Measurements from ENCODE around the gene SLC25A25. TPM values are rescaled to one million over a fixed set of nuclear protein-coding genes. Genes with fewer than 3 reads are reported as not detected.

Gene SLC25A25
- total and polyA plus RNA-seq, 9 of the 15 experiments (the other 6 are each of a cell fraction or from before 2014, with no cell fraction given), result 0.07 to 35.9 (median 23.2) TPM

DNA sequence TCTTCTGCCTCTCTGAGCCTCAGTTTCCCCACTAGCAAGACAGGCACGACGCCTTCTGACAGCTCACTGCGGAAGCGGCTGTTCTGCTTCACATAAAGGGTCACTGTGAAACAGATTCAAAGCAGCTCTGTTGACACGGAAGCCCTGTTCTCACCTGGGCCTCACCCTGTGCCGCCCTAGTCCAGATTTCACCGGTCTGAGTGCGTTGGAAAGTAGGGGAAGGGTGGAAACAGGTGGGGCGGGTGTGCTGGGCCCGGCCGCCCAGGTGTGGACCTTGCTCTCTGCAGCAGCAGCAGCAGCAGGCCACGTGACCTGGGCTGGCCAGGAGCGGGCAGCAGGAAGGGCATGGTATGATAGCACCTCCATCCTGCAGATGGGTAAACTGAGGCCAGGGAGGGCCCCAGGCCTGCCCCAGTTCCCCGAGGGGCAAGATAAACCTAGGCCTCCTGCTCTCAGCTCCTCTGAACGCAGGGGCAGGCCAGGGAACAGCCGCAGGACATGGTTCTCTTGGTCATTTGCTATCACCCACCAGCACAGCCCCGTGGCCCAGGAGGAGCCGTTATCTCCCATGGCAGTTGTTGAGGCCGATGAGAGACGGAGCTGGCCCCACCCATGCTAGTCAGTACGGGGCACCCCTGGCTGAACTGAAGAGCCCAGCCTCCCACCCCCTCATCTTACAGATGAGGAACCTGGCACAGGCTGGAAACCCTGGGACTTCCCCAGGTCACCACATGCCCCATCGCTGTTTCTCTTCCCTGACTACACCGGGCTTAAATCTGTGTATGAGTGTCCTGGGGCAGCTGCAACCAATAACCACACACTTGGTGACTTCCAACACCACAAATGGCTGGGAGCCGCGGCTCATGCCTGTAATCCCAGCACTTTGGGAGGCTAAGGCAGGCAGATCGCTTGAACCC is 47.4 kb downstream of the SLC25A25 start (continued):
- TF ChIP-seq PPARD (CRISPR knock-in tag; IDR thresholded peaks at IDR 0.05), result no peak
- TF ChIP-seq KHSRP (IDR thresholded peaks at IDR 0.05), result no peak
- no peak for TF ChIP-seq EZH2 (IDR thresholded peaks at IDR 0.05; ENCODE audit: borderline replicate concordance, low read depth, low read length)
- TF ChIP-seq, protein P1, sequence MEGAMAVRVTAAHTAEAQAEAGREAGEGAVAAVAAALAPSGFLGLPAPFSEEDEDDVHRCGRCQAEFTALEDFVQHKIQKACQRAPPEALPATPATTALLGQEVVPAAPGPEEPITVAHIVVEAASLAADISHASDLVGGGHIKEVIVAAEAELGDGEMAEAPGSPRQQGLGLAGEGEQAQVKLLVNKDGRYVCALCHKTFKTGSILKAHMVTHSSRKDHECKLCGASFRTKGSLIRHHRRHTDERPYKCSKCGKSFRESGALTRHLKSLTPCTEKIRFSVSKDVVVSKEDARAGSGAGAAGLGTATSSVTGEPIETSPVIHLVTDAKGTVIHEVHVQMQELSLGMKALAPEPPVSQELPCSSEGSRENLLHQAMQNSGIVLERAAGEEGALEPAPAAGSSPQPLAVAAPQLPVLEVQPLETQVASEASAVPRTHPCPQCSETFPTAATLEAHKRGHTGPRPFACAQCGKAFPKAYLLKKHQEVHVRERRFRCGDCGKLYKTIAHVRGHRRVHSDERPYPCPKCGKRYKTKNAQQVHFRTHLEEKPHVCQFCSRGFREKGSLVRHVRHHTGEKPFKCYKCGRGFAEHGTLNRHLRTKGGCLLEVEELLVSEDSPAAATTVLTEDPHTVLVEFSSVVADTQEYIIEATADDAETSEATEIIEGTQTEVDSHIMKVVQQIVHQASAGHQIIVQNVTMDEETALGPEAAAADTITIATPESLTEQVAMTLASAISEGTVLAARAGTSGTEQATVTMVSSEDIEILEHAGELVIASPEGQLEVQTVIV (CRISPR knock-in tag; IDR thresholded peaks at IDR 0.05; ENCODE audit: borderline replicate concordance), result no peak
- TF ChIP-seq CHD4 (IDR thresholded peaks at IDR 0.05; ENCODE audit: insufficient read depth, insufficient replicate concordance, low read depth, low read length, poor library complexity, severe bottlenecking), result peak; percentile 40
- no peak for TF ChIP-seq BACH1 (tag; IDR thresholded peaks at IDR 0.05)
- TF ChIP-seq TAL1 (IDR thresholded peaks at IDR 0.05), result peak; percentile 95
- TF ChIP-seq, protein P2, sequence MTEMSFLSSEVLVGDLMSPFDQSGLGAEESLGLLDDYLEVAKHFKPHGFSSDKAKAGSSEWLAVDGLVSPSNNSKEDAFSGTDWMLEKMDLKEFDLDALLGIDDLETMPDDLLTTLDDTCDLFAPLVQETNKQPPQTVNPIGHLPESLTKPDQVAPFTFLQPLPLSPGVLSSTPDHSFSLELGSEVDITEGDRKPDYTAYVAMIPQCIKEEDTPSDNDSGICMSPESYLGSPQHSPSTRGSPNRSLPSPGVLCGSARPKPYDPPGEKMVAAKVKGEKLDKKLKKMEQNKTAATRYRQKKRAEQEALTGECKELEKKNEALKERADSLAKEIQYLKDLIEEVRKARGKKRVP (CRISPR knock-in tag; IDR thresholded peaks at IDR 0.05), result 0 out of 2 replicates have a peak, but pooled peaks have one; percentile 31
- no peak for TF ChIP-seq NCOA2 (IDR thresholded peaks at IDR 0.05; ENCODE audit: partially characterized antibody in 2 of 2)
- TF ChIP-seq TSC22D4 (tag; IDR thresholded peaks at IDR 0.05), result no peak
- TF ChIP-seq TRIM24 (IDR thresholded peaks at IDR 0.05), result peak; percentile 79 to 87
- TF ChIP-seq MTA2 (IDR thresholded peaks at IDR 0.05; ENCODE audit: low read depth), result peak; percentile 93
- no peak for TF ChIP-seq CBX2 (IDR thresholded peaks at IDR 0.05; ENCODE audit: insufficient read depth, low read length, poor library complexity, severe bottlenecking)
- peak; percentile 66 for TF ChIP-seq SMAD1 (IDR thresholded peaks at IDR 0.05; ENCODE audit: low read depth, low read length, partially characterized antibody)
- TF ChIP-seq ZNF133 (CRISPR knock-in tag; IDR thresholded peaks at IDR 0.05), result no peak
- TF ChIP-seq, protein P3, sequence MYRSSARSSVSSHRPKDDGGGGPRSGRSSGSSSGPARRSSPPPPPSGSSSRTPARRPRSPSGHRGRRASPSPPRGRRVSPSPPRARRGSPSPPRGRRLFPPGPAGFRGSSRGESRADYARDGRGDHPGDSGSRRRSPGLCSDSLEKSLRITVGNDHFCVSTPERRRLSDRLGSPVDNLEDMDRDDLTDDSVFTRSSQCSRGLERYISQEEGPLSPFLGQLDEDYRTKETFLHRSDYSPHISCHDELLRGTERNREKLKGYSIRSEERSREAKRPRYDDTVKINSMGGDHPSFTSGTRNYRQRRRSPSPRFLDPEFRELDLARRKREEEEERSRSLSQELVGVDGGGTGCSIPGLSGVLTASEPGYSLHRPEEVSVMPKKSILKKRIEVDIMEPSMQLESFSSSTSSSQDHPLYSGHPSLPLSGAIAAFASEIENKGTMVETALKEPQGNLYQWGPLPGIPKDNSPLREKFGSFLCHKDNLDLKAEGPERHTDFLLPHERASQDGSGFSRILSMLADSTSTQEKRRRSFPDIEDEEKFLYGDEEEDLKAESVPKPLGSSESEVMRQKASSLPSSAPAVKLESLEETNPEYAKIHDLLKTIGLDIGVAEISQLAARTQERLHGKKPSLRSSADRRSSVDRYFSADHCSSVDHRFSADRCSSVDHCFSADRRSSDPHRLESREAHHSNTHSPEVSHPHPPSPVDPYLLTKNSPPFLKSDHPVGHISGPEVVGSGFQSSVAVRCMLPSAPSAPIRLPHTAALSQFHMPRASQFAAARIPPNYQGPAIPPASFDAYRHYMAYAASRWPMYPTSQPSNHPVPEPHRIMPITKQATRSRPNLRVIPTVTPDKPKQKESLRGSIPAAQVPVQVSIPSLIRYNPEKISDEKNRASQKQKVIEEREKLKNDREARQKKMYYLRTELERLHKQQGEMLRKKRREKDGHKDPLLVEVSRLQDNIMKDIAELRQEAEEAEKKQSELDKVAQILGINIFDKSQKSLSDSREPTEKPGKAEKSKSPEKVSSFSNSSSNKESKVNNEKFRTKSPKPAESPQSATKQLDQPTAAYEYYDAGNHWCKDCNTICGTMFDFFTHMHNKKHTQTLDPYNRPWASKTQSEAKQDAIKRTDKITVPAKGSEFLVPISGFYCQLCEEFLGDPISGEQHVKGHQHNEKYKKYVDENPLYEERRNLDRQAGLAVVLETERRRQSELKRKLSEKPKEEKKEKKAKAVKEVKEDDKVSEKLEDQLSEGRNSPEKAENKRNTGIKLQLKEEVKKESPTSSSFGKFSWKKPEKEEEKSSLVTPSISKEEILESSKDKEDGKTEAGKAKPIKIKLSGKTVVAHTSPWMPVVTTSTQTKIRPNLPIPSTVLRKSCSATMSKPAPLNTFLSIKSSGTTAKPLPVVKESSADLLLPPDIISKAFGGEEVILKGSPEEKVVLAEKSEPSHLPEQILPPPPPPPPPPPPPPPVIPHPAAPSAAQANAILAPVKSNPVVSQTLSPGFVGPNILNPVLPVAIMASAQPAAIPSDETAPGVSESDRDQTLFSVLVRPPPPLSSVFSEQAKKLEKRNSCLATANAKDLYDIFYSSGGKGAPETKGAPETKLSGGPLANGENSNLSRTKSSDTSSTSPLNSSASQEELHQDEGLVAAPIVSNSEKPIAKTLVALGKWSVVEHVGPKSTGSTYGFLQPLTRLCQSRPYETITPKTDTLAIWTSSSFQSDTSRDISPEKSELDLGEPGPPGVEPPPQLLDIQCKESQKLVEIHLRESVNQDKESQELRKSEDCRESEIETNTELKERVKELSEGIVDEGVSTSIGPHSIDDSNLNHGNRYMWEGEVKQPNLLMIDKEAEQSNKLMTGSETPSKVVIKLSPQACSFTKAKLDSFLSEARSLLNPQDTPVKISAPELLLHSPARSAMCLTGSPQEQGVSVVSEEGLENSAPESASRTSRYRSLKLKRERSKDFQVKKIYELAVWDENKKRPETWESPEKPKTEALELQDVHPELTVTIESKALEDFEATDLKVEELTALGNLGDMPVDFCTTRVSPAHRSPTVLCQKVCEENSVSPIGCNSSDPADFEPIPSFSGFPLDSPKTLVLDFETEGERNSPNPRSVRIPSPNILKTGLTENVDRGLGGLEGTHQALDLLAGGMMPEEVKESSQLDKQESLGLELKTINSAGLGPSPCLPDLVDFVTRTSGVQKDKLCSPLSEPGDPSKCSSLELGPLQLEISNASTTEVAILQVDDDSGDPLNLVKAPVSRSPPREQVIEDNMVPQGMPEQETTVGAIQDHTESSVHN (IDR thresholded peaks at IDR 0.05; ENCODE audit: borderline replicate concordance in 1 of 2, low read depth in 1 of 2), result no peak
